ENCODE results near the gene OGDHL. TPM values are rescaled to one million over a fixed set of nuclear protein-coding genes. Genes with fewer than 3 reads are reported as not detected.

The OGDHL gene
- total RNA-seq, 1 donor from 2014 or later: 1.9 TPM

- Histone ChIP-seq H3K4me2 (ENCODE audit: low read length) (no peak overlapping the region), H3K4me3 (ENCODE audit: insufficient read depth, low read depth, low read length) (no peak overlapping the region), H3K79me2 (ENCODE audit: insufficient read depth, low read length) (no peaks in the 10 kb centered on the region), H3K27ac (ENCODE audit: low read depth, low read length) (no peak overlapping the region), H3K36me3 (ENCODE audit: insufficient read depth, low read length) (no peaks in the 10 kb centered on the region), H3K9me3 (ENCODE audit: insufficient read depth, low read depth, low read length) (peaks cover 6% of the 10 kb centered on the region), H3K27me3 (ENCODE audit: insufficient read depth, low read length) (no peaks in the 10 kb centered on the region), H3K9ac (ENCODE audit: low read length) (no peak overlapping the region), H2AFZ (ENCODE audit: low read depth, low read length) (no peak overlapping the region), H4K20me1 (ENCODE audit: insufficient read depth, low read length) (no peaks in the 10 kb centered on the region), H3K4me1 (ENCODE audit: insufficient read depth, low read length) (no peaks in the 10 kb centered on the region)
- peaks cover 3% of the 10 kb centered on the region for H3K36me3 Mint-ChIP-seq (ENCODE audit: low read depth, unreplicated experiment)
- TF ChIP-seq EZH2 (IDR thresholded peaks at IDR 0.05; ENCODE audit: insufficient read depth, low read length): no peak
- no peak for TF ChIP-seq CTCF (IDR thresholded peaks at IDR 0.05; ENCODE audit: insufficient read depth, low read depth, low read length)
- DNase-seq (ENCODE audit: low read depth): no peak
- H3K4me3 Mint-ChIP-seq (ENCODE audit: unreplicated experiment): no peak overlapping the region
- no peaks in the 10 kb centered on the region for H3K4me1 Mint-ChIP-seq (ENCODE audit: low read depth, unreplicated experiment)
- H3K27me3 Mint-ChIP-seq (ENCODE audit: low read depth, unreplicated experiment): peaks cover 5% of the 10 kb centered on the region
- no peak for FAIRE-seq
- no peaks in the 10 kb centered on the region for H3K9me3 Mint-ChIP-seq (ENCODE audit: unreplicated experiment)
- H3K27ac Mint-ChIP-seq (ENCODE audit: unreplicated experiment): no peak overlapping the region
Measured at GRCh38 chr10:49739426-49739825, 22.7 kb downstream of the OGDHL start.

GRCh38 chr10:49738616-49739360 lies 23.3 kb downstream of the OGDHL start:
- no peak overlapping the region for H3K4me3 ChIP-seq (ENCODE audit: insufficient read depth, low read depth, low read length)
- FAIRE-seq: no peak

More at GRCh38 chr10:49738616-49739360, 23.3 kb downstream of the OGDHL start:
- Histone ChIP-seq H3K9ac (ENCODE audit: low read length) (no peak overlapping the region), H3K27ac (ENCODE audit: low read depth, low read length) (no peak overlapping the region), H2AFZ (ENCODE audit: low read depth, low read length) (no peak overlapping the region), H3K9me3 (ENCODE audit: insufficient read depth, low read depth, low read length) (peaks cover 6% of the 10 kb centered on the region), H3K4me1 (ENCODE audit: insufficient read depth, low read length) (no peaks in the 10 kb centered on the region), H3K36me3 (ENCODE audit: insufficient read depth, low read length) (no peaks in the 10 kb centered on the region), H3K4me2 (ENCODE audit: low read length) (no peak overlapping the region), H3K79me2 (ENCODE audit: insufficient read depth, low read length) (no peaks in the 10 kb centered on the region), H4K20me1 (ENCODE audit: insufficient read depth, low read length) (no peaks in the 10 kb centered on the region), H3K27me3 (ENCODE audit: insufficient read depth, low read length) (no peaks in the 10 kb centered on the region)
- no peaks in the 10 kb centered on the region for H3K9me3 Mint-ChIP-seq (ENCODE audit: unreplicated experiment)
- H3K4me1 Mint-ChIP-seq (ENCODE audit: low read depth, unreplicated experiment): no peaks in the 10 kb centered on the region
- H3K36me3 Mint-ChIP-seq (ENCODE audit: low read depth, unreplicated experiment): peaks cover 2% of the 10 kb centered on the region
- no peak overlapping the region for H3K27ac Mint-ChIP-seq (ENCODE audit: unreplicated experiment)
- no peak for DNase-seq (ENCODE audit: low read depth)
- TF ChIP-seq CTCF (IDR thresholded peaks at IDR 0.05; ENCODE audit: insufficient read depth, low read depth, low read length) (no peak), EZH2 (IDR thresholded peaks at IDR 0.05; ENCODE audit: insufficient read depth, low read length) (no peak)
- H3K27me3 Mint-ChIP-seq (ENCODE audit: low read depth, unreplicated experiment): peaks cover 5% of the 10 kb centered on the region
- no peak overlapping the region for H3K4me3 Mint-ChIP-seq (ENCODE audit: unreplicated experiment)

Measured in astrocyte (in vitro differentiated cells and primary cell).